WTC11 (cell line): ENCODE measurements around the gene CRELD2.

Source experiments
- CTCF ChIP-seq: fragments of 200-600 bp; IDR thresholded peaks from 2 replicates; pipeline ENCODE4 v1.8.0; 2022; ENCODE audit warnings: antibody characterized with exemption
- MAX ChIP-seq: sonication (generic); formaldehyde crosslinking; IDR thresholded peaks from 2 replicates; pipeline ENCODE4 v1.8.0; 2022; ENCODE audit warnings: mild to moderate bottlenecking, missing genetic modification reagents
- OVOL2 ChIP-seq: fragments of 250-450 bp; sonication (Bioruptor Pico); IDR thresholded peaks from 2 replicates; pipeline ENCODE4 v1.9.0; 2021; ENCODE audit warnings: mild to moderate bottlenecking, borderline replicate concordance
- ZNF281 ChIP-seq: sonication (generic); formaldehyde crosslinking; IDR thresholded peaks from 2 replicates; pipeline ENCODE4 v1.8.0; 2023; ENCODE audit warnings: mild to moderate bottlenecking, missing genetic modification reagents

- TF ChIP-seq CTCF, result no peak
- TF ChIP-seq OVOL2 (CRISPR knock-in tag), result no peak
- TF ChIP-seq ZNF281 (CRISPR knock-in tag), result no peak
- TF ChIP-seq MAX (CRISPR knock-in tag), result no peak
Measured at GRCh38 chr22:49906071-49906798, 12.2 kb upstream of the CRELD2 start.
